C4-2B (cell line): ENCODE measurements around the gene TMEM134.

Experiments used
- H3K27ac ChIP-seq: fragments of 450-650 bp; 2 replicates; pipeline ENCODE4 v1.5.1; 2017
- CTCF ChIP-seq: fragments of 450-650 bp; conservative IDR thresholded peaks from 2 replicates; pipeline ENCODE4 v1.5.1; 2017; ENCODE audit warnings: mild to moderate bottlenecking
- ZFX ChIP-seq: fragments of 450-650 bp; IDR thresholded peaks from 2 replicates; pipeline ENCODE4 v1.6.1; 2017

The TMEM134 gene

GRCh38 chr11:67503119-67504004, 34.3 kb upstream of the TMEM134 start:
- no peak for TF ChIP-seq ZFX
- TF ChIP-seq CTCF: no peak
- H3K27ac ChIP-seq: no peak overlapping the region

GRCh38 chr11:67502328-67502979, 33.4 kb upstream of the TMEM134 start:
- no peak for TF ChIP-seq ZFX
- TF ChIP-seq CTCF: no peak

GRCh38 chr11:67501854-67502253, 32.8 kb upstream of the TMEM134 start:
- TF ChIP-seq ZFX (no peak), CTCF (no peak)
- H3K27ac ChIP-seq: no peak overlapping the region

More at GRCh38 chr11:67502328-67502979, 33.4 kb upstream of the TMEM134 start:
- H3K27ac ChIP-seq: no peak overlapping the region

- TF ChIP-seq CTCF: no peak
- no peak for TF ChIP-seq ZFX
- no peak overlapping the region for H3K27ac ChIP-seq
Observed at GRCh38 chr11:67500831-67501715, 32.0 kb upstream of the TMEM134 start.

GRCh38 chr11:67500484-67500821, 31.4 kb upstream of the TMEM134 start:
- H3K27ac ChIP-seq: no peak overlapping the region
- TF ChIP-seq ZFX (no peak), CTCF (no peak)

GRCh38 chr11:67499808-67500483, 30.9 kb upstream of the TMEM134 start:
- H3K27ac ChIP-seq: no peak overlapping the region
- no peak for TF ChIP-seq CTCF
- TF ChIP-seq ZFX: no peak
